Testis (tissue), 2 donors: Measurements from ENCODE around the gene ACOX3.

Source experiments
- CTCF ChIP-seq, 3 experiments: fragments of 450-650 bp in 2 of 3; fragments of 200-600 bp in 1 of 3; sonication (generic) in 1 of 3; IDR thresholded peaks; one replicate each; pipeline ENCODE4 v1.5.1; 2016 to 2019; ENCODE audit warnings: antibody characterized with exemption in 3 of 3, mild to moderate bottlenecking in 2 of 3, moderate library complexity in 1 of 3
- POLR2A ChIP-seq: fragments of 450-650 bp; IDR thresholded peaks from one replicate; pipeline ENCODE4 v1.6.1; 2017; ENCODE audit warnings: antibody characterized with exemption, mild to moderate bottlenecking, moderate library complexity

DNA sequence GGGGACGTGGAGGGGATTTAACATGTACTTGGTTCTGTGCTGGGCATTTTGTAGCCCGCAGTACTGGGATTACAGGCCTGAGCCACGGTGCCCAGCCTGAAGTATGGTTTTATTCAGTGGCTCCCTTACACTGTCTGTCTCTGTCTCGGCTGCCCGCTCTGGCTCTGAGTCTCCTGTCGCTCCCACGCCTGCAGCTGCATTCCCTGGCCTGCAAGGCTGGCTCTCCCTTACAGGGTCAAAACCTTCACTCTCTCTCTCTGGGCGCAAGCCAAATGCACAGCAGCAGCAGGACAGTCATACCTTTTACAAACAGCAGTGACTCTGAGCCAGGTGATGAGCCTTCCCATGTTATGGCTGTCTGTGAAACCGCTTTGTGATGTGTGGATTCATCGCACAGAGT, 98.8 kb downstream of the ACOX3 start:
- TF ChIP-seq CTCF (IDR thresholded peaks at IDR 0.05) (no peak), POLR2A (no peak)
